Measurements from ENCODE around the gene MAFG.

MAFG gene

DNA sequence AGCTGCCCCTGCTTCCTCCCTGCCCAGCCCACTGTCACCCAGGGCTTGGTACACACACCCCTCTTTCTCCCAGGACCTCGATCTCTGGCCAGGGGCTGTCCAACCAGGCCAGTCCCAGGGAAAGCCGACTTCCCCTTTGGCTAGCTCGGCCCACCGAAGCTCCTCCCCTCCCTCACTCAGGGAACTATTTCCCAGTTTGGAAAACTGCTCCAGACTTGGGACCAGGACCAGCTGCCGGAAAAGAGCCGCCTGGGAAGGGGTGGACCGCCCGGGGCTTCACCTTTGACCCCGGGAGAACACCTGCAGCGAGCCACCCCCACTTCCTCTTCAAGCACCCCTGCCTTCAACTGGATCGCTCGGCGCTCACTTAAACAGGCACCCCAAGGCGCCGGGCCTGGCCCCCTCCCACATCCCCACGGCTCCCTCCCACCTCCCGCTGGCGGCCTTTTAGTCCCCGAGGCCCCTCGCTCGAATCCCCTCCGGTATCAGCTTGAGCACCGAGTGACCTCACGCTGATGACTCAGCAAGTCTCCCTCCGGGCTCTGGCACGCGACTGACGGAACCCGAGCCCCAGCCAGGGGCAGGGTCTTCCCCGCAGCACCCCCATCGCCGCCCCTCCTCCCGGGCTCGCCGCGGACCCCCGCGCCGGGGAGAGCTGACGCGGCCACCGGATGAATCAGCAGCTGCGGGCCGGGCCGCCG lies 934 bp downstream of the MAFG start (continued):
- TF ChIP-seq, protein P1, sequence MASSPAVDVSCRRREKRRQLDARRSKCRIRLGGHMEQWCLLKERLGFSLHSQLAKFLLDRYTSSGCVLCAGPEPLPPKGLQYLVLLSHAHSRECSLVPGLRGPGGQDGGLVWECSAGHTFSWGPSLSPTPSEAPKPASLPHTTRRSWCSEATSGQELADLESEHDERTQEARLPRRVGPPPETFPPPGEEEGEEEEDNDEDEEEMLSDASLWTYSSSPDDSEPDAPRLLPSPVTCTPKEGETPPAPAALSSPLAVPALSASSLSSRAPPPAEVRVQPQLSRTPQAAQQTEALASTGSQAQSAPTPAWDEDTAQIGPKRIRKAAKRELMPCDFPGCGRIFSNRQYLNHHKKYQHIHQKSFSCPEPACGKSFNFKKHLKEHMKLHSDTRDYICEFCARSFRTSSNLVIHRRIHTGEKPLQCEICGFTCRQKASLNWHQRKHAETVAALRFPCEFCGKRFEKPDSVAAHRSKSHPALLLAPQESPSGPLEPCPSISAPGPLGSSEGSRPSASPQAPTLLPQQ (tag by site-specific recombination; IDR thresholded peaks at IDR 0.05), result peak; percentile 77
- peak; percentile 77 for TF ChIP-seq SP3 (tag by site-specific recombination; IDR thresholded peaks at IDR 0.05)
- TF ChIP-seq ZNF843 (tag by site-specific recombination; IDR thresholded peaks at IDR 0.05), result peak; percentile 64
- no peak for TF ChIP-seq ZNF121 (tag by site-specific recombination; IDR thresholded peaks at IDR 0.05)
- TF ChIP-seq ZNF549 (tag by site-specific recombination; IDR thresholded peaks at IDR 0.05), result no peak
- TF ChIP-seq, protein P2, sequence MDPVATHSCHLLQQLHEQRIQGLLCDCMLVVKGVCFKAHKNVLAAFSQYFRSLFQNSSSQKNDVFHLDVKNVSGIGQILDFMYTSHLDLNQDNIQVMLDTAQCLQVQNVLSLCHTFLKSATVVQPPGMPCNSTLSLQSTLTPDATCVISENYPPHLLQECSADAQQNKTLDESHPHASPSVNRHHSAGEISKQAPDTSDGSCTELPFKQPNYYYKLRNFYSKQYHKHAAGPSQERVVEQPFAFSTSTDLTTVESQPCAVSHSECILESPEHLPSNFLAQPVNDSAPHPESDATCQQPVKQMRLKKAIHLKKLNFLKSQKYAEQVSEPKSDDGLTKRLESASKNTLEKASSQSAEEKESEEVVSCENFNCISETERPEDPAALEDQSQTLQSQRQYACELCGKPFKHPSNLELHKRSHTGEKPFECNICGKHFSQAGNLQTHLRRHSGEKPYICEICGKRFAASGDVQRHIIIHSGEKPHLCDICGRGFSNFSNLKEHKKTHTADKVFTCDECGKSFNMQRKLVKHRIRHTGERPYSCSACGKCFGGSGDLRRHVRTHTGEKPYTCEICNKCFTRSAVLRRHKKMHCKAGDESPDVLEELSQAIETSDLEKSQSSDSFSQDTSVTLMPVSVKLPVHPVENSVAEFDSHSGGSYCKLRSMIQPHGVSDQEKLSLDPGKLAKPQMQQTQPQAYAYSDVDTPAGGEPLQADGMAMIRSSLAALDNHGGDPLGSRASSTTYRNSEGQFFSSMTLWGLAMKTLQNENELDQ (tag by site-specific recombination; IDR thresholded peaks at IDR 0.05; ENCODE audit: low read depth), result no peak
- no peak for TF ChIP-seq ZNF239 (tag by site-specific recombination; IDR thresholded peaks at IDR 0.05)
- peak; percentile 82; the same call in 1 of the 2 replicates for TF ChIP-seq KLF8 (tag by site-specific recombination; IDR thresholded peaks at IDR 0.05)
- TF ChIP-seq ZBTB7A (tag by site-specific recombination; IDR thresholded peaks at IDR 0.05; ENCODE audit: low read depth), result peak; percentile 85
- peak; percentile 52; the same call in 1 of the 2 replicates for TF ChIP-seq FEZF1 (tag by site-specific recombination; IDR thresholded peaks at IDR 0.05)
- TF ChIP-seq ZIC2 (tag by site-specific recombination; IDR thresholded peaks at IDR 0.05), result peak; percentile 99
- TF ChIP-seq KLF1 (tag by site-specific recombination; IDR thresholded peaks at IDR 0.05), result peak; percentile 54
- peak; percentile 99 for TF ChIP-seq ZEB2 (tag by site-specific recombination; IDR thresholded peaks at IDR 0.05)
- TF ChIP-seq, protein P3, sequence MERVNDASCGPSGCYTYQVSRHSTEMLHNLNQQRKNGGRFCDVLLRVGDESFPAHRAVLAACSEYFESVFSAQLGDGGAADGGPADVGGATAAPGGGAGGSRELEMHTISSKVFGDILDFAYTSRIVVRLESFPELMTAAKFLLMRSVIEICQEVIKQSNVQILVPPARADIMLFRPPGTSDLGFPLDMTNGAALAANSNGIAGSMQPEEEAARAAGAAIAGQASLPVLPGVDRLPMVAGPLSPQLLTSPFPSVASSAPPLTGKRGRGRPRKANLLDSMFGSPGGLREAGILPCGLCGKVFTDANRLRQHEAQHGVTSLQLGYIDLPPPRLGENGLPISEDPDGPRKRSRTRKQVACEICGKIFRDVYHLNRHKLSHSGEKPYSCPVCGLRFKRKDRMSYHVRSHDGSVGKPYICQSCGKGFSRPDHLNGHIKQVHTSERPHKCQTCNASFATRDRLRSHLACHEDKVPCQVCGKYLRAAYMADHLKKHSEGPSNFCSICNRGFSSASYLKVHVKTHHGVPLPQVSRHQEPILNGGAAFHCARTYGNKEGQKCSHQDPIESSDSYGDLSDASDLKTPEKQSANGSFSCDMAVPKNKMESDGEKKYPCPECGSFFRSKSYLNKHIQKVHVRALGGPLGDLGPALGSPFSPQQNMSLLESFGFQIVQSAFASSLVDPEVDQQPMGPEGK (tag by site-specific recombination; IDR thresholded peaks at IDR 0.05), result peak; percentile 99
- TF ChIP-seq ZNF514 (tag by site-specific recombination; IDR thresholded peaks at IDR 0.05), result no peak
- TF ChIP-seq, protein P4, sequence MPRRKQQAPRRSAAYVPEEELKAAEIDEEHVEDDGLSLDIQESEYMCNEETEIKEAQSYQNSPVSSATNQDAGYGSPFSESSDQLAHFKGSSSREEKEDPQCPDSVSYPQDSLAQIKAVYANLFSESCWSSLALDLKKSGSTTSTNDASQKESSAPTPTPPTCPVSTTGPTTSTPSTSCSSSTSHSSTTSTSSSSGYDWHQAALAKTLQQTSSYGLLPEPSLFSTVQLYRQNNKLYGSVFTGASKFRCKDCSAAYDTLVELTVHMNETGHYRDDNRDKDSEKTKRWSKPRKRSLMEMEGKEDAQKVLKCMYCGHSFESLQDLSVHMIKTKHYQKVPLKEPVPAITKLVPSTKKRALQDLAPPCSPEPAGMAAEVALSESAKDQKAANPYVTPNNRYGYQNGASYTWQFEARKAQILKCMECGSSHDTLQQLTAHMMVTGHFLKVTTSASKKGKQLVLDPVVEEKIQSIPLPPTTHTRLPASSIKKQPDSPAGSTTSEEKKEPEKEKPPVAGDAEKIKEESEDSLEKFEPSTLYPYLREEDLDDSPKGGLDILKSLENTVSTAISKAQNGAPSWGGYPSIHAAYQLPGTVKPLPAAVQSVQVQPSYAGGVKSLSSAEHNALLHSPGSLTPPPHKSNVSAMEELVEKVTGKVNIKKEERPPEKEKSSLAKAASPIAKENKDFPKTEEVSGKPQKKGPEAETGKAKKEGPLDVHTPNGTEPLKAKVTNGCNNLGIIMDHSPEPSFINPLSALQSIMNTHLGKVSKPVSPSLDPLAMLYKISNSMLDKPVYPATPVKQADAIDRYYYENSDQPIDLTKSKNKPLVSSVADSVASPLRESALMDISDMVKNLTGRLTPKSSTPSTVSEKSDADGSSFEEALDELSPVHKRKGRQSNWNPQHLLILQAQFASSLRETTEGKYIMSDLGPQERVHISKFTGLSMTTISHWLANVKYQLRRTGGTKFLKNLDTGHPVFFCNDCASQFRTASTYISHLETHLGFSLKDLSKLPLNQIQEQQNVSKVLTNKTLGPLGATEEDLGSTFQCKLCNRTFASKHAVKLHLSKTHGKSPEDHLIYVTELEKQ (tag by site-specific recombination; IDR thresholded peaks at IDR 0.05; ENCODE audit: borderline replicate concordance), result peak; percentile 62
- TF ChIP-seq ZNF423 (tag by site-specific recombination; IDR thresholded peaks at IDR 0.05), result peak; percentile 98
- TF ChIP-seq, protein P5, sequence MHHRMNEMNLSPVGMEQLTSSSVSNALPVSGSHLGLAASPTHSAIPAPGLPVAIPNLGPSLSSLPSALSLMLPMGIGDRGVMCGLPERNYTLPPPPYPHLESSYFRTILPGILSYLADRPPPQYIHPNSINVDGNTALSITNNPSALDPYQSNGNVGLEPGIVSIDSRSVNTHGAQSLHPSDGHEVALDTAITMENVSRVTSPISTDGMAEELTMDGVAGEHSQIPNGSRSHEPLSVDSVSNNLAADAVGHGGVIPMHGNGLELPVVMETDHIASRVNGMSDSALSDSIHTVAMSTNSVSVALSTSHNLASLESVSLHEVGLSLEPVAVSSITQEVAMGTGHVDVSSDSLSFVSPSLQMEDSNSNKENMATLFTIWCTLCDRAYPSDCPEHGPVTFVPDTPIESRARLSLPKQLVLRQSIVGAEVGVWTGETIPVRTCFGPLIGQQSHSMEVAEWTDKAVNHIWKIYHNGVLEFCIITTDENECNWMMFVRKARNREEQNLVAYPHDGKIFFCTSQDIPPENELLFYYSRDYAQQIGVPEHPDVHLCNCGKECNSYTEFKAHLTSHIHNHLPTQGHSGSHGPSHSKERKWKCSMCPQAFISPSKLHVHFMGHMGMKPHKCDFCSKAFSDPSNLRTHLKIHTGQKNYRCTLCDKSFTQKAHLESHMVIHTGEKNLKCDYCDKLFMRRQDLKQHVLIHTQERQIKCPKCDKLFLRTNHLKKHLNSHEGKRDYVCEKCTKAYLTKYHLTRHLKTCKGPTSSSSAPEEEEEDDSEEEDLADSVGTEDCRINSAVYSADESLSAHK (tag by site-specific recombination; IDR thresholded peaks at IDR 0.05), result no peak
- TF ChIP-seq ZBTB1 (tag by site-specific recombination; IDR thresholded peaks at IDR 0.05), result no peak
- peak; percentile 89 for TF ChIP-seq SP7 (tag by site-specific recombination; IDR thresholded peaks at IDR 0.05)
- TF ChIP-seq, protein P6, sequence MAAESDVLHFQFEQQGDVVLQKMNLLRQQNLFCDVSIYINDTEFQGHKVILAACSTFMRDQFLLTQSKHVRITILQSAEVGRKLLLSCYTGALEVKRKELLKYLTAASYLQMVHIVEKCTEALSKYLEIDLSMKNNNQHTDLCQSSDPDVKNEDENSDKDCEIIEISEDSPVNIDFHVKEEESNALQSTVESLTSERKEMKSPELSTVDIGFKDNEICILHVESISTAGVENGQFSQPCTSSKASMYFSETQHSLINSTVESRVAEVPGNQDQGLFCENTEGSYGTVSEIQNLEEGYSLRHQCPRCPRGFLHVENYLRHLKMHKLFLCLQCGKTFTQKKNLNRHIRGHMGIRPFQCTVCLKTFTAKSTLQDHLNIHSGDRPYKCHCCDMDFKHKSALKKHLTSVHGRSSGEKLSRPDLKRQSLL (tag by site-specific recombination; IDR thresholded peaks at IDR 0.05), result no peak
- no peak for TF ChIP-seq ZNF274 (IDR thresholded peaks at IDR 0.05; ENCODE audit: low read length)
- TF ChIP-seq ZNF274 (tag by site-specific recombination; IDR thresholded peaks at IDR 0.05; ENCODE audit: borderline replicate concordance), result no peak
- TF ChIP-seq ZBTB21 (tag by site-specific recombination; IDR thresholded peaks at IDR 0.05), result peak; percentile 92
- peak; percentile 75; the same call in 1 of the 2 replicates for TF ChIP-seq ZBTB48 (tag by site-specific recombination; IDR thresholded peaks at IDR 0.05)
